ENCODE results near the gene UBXN11.

DNA sequence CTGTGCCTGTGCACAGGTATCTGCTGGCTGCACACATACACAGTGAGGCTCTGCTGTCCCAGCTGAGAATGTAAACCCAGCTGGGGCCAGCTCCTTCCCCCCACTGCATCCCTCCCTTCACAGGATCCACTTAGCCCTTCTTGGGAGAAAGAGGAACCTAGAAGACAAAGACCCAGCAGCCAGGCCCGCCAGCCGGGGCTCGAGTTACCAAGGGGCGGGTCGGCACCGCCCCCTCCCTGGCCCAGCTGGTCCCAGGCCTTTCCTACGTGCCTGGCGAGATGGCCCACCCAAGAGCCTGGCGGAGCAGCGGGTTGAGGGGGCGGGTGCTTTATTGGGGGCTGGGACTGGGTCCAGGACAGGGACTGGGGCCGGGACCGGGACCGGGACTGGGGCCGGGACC is 24.5 kb downstream of the UBXN11 start:
- no peak for TF ChIP-seq EP300 (conservative IDR thresholded peaks at IDR 0.05; ENCODE audit: poor library complexity, severe bottlenecking)
- TF ChIP-seq TAF1 (IDR thresholded peaks at IDR 0.05; ENCODE audit: low read depth), result no peak
- TF ChIP-seq CTCF (IDR thresholded peaks at IDR 0.05; ENCODE audit: poor library complexity, severe bottlenecking), result no peak

All from neural cell (in vitro differentiated cells).